Measurements from ENCODE around the gene IGSF9.

IGSF9 gene

DNA sequence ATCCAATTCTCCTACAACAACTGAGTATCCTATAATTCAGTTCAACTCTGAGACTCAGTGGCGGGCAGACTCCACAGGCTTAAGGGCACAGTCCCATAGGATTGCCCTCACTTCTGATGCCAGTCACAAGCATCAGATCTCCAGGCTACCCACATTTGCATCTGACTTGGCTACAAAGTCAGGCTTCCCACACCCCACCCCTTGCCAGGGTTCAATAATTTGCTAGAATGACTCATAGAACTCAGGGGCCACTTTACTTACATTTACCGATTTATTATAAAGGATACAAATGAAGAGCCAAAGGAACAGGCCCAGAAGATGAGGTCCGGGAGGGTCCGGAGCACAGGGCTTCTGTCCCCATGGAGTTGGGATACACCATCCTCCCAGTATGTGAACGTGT, 44.6 kb upstream of the IGSF9 start:
- peaks cover 7% of the 10 kb centered on the region for H3K9me3 Mint-ChIP-seq
- H3K27me3 Mint-ChIP-seq (ENCODE audit: low read depth, poor library complexity), result peaks cover 25% of the 10 kb centered on the region
- H3K4me1 Mint-ChIP-seq, result peaks cover 6% of the 10 kb centered on the region
- DNase-seq, result no peak
- no peak overlapping the region for H3K4me3 Mint-ChIP-seq
- no peaks in the 10 kb centered on the region for H3K36me3 Mint-ChIP-seq (ENCODE audit: low read depth)
- TF ChIP-seq, protein P1, sequence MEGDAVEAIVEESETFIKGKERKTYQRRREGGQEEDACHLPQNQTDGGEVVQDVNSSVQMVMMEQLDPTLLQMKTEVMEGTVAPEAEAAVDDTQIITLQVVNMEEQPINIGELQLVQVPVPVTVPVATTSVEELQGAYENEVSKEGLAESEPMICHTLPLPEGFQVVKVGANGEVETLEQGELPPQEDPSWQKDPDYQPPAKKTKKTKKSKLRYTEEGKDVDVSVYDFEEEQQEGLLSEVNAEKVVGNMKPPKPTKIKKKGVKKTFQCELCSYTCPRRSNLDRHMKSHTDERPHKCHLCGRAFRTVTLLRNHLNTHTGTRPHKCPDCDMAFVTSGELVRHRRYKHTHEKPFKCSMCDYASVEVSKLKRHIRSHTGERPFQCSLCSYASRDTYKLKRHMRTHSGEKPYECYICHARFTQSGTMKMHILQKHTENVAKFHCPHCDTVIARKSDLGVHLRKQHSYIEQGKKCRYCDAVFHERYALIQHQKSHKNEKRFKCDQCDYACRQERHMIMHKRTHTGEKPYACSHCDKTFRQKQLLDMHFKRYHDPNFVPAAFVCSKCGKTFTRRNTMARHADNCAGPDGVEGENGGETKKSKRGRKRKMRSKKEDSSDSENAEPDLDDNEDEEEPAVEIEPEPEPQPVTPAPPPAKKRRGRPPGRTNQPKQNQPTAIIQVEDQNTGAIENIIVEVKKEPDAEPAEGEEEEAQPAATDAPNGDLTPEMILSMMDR (IDR thresholded peaks at IDR 0.05), result no peak
- no peak overlapping the region for H3K27ac Mint-ChIP-seq

DNA sequence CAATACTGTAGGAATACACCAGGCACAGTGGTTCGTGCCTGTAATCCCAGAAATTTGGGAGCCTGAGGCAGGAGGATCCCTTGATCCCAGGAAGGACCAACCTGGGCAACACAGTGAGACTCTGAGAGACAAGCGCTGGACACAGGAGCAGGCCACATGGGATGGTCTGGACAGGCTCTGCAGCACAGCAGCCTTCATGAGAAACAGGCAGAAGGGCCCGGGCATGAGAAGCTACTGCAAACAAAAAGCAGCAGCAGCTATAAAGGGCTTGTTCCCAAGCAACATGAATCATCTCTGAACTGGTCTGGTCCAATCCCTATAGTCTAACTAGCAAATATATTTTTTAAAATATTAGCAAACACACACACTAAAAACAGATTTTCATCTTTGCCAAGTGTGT, 44.2 kb upstream of the IGSF9 start:
- H3K36me3 Mint-ChIP-seq (ENCODE audit: low read depth), result no peaks in the 10 kb centered on the region
- no peak overlapping the region for H3K27ac Mint-ChIP-seq
- peaks cover 21% of the 10 kb centered on the region for H3K27me3 Mint-ChIP-seq (ENCODE audit: low read depth, poor library complexity)
- TF ChIP-seq, protein P1 (IDR thresholded peaks at IDR 0.05), result no peak
- H3K9me3 Mint-ChIP-seq, result peaks cover 7% of the 10 kb centered on the region
- no peak for DNase-seq
- no peak overlapping the region for H3K4me3 Mint-ChIP-seq
- H3K4me1 Mint-ChIP-seq, result peaks cover 11% of the 10 kb centered on the region

DNA sequence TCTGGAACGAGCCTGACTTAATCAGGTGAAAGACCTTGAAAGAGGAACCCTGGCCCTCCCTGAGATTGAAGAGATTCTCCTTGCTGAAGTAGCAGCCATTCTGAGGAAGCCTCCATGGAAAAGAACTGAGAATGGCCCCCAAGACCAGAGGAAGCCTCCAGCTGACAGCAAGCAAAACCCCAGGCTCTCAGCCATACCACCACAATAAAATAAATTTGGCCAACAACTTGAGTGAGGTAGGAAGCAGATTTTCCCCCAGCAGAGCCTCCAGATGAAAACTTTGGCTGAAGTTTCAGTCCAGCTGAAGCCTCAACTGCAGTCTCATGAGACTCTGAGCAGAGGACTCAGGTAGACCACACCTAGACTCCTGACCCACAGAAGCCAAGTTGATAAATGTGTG, 42.6 kb upstream of the IGSF9 start:
- peaks cover 8% of the 10 kb centered on the region for H3K9me3 Mint-ChIP-seq
- no peaks in the 10 kb centered on the region for H3K36me3 Mint-ChIP-seq (ENCODE audit: low read depth)
- H3K27ac Mint-ChIP-seq, result no peak overlapping the region
- DNase-seq, result no peak
- H3K27me3 Mint-ChIP-seq (ENCODE audit: low read depth, poor library complexity), result peaks cover 19% of the 10 kb centered on the region
- H3K4me3 Mint-ChIP-seq, result no peak overlapping the region
- peaks cover 23% of the 10 kb centered on the region for H3K4me1 Mint-ChIP-seq
- TF ChIP-seq, protein P1 (IDR thresholded peaks at IDR 0.05), result no peak

DNA sequence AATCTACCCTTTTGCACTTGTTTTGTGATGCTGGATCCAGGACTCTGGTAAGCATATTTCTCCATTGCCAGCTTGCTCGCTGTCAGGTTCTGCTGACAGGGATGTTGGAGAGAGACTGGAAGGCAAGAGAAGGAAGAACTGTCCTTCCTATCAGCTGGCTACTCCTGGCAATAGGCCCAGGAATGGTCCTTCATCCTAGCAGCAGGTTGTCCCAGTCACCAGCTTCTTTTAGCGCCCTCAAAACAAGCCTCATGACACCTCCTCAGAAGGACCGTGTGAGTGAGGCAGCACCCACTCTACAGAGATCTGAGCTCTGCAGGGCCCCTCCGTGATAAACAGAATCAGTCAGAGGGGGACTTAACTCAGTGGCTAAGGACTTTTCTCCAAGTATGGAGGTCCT, 41.8 kb upstream of the IGSF9 start:
- no peaks in the 10 kb centered on the region for H3K36me3 Mint-ChIP-seq (ENCODE audit: low read depth)
- H3K27me3 Mint-ChIP-seq (ENCODE audit: low read depth, poor library complexity), result peaks cover 19% of the 10 kb centered on the region

GRCh38 chr1:159986531-159986930, 41.1 kb upstream of the IGSF9 start:
- H3K27ac Mint-ChIP-seq, result no peak overlapping the region
- no peak overlapping the region for H3K4me3 Mint-ChIP-seq
- DNase-seq, result no peak
- no peaks in the 10 kb centered on the region for H3K36me3 Mint-ChIP-seq (ENCODE audit: low read depth)
- peaks cover 10% of the 10 kb centered on the region for H3K9me3 Mint-ChIP-seq
- peaks cover 32% of the 10 kb centered on the region for H3K4me1 Mint-ChIP-seq
- TF ChIP-seq, protein P1 (IDR thresholded peaks at IDR 0.05), result no peak
- peaks cover 19% of the 10 kb centered on the region for H3K27me3 Mint-ChIP-seq (ENCODE audit: low read depth, poor library complexity)

More for the DNA sequence above, 41.8 kb upstream of the IGSF9 start:
- Mint-ChIP-seq H3K27ac (no peak overlapping the region), H3K4me3 (no peak overlapping the region), H3K9me3 (peaks cover 10% of the 10 kb centered on the region), H3K4me1 (peaks cover 27% of the 10 kb centered on the region)
- DNase-seq, result no peak
- TF ChIP-seq, protein P1 (IDR thresholded peaks at IDR 0.05), result no peak

GRCh38 chr1:159986093-159986492, 40.7 kb upstream of the IGSF9 start:
- Mint-ChIP-seq H3K27me3 (ENCODE audit: low read depth, poor library complexity) (peaks cover 19% of the 10 kb centered on the region), H3K4me1 (peaks cover 32% of the 10 kb centered on the region), H3K4me3 (no peak overlapping the region), H3K9me3 (peaks cover 10% of the 10 kb centered on the region), H3K36me3 (ENCODE audit: low read depth) (no peaks in the 10 kb centered on the region), H3K27ac (no peak overlapping the region)
- TF ChIP-seq, protein P1 (IDR thresholded peaks at IDR 0.05), result no peak
- DNase-seq, result no peak
